Measurements from ENCODE around the gene NOTCH3.

NOTCH3 gene

GRCh38 chr19:15181394-15181793, 19.4 kb downstream of the NOTCH3 start:
- Histone ChIP-seq H3K9ac (ENCODE audit: insufficient read length) (no peak overlapping the region), H3K9me3 (ENCODE audit: low read depth, low read length) (no peaks in the 10 kb centered on the region), H3K27ac (no peak overlapping the region), H3K4me3 (peak overlapping the region; percentile 66), H3K36me3 (ENCODE audit: insufficient read depth, low read length) (peaks cover 56% of the 10 kb centered on the region)
- TF ChIP-seq EZH2 (IDR thresholded peaks at IDR 0.05) (no peak), FOXP2 (optimal IDR thresholded peaks at IDR 0.05; ENCODE audit: control extremely low read depth, extremely low read length, insufficient read depth) (no peak), POLR2AphosphoS5 (IDR thresholded peaks at IDR 0.05; ENCODE audit: borderline replicate concordance, low read depth, low read length) (no peak)
- no peak for DNase-seq (ENCODE audit: low read depth, low spot score)

GRCh38 chr19:15180451-15181390, 20.1 kb downstream of the NOTCH3 start:
- no peak overlapping the region for H3K27ac ChIP-seq
- TF ChIP-seq POLR2AphosphoS5 (IDR thresholded peaks at IDR 0.05; ENCODE audit: borderline replicate concordance, low read depth, low read length) (no peak), EZH2 (IDR thresholded peaks at IDR 0.05) (no peak), FOXP2 (optimal IDR thresholded peaks at IDR 0.05; ENCODE audit: control extremely low read depth, extremely low read length, insufficient read depth) (no peak)
- no peak overlapping the region for H3K9ac ChIP-seq (ENCODE audit: insufficient read length)
- DNase-seq (ENCODE audit: low read depth, low spot score), result no peak
- H3K36me3 ChIP-seq (ENCODE audit: insufficient read depth, low read length), result peaks cover 53% of the 10 kb centered on the region
- peak overlapping the region; percentile 66 for H3K4me3 ChIP-seq
- no peaks in the 10 kb centered on the region for H3K9me3 ChIP-seq (ENCODE audit: low read depth, low read length)

DNA sequence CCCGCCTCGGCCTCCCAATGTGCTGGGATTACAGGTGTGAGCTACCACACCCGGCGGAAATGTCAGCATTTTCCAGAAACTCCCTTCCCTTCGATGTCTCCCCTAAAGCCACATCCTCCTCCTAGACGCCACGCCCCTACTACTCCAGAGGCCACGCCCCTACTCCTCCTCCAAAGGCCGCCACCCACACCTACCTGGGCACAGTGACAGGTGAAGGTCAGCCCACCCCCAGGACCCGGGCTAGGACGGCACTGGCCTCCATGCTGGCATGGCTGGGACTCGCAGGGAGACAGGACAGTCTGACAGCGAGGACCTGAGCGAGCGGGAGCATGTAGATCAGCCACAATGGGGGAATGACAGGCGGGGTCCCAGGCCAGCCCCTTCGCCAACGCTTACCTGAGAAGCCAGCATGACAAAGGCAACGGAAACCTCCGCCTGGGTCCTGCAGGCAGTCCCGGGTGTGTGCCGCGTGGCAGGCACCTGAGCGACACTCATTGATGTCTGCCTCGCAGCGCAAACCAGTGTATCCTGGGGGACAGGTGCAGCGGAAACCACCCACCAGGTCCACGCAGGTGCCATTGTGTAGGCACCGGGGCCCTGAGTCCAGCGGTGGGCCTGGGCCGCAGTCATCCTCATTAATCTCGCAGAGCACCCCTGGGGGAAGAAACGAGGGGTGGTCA, 22.0 kb downstream of the NOTCH3 start:
- no peak for DNase-seq (ENCODE audit: low read depth, low spot score)
- TF ChIP-seq FOXP2 (optimal IDR thresholded peaks at IDR 0.05; ENCODE audit: control extremely low read depth, extremely low read length, insufficient read depth), result no peak
- no peak for TF ChIP-seq POLR2AphosphoS5 (IDR thresholded peaks at IDR 0.05; ENCODE audit: borderline replicate concordance, low read depth, low read length)
- TF ChIP-seq EZH2 (IDR thresholded peaks at IDR 0.05), result no peak
- H3K36me3 ChIP-seq (ENCODE audit: insufficient read depth, low read length), result peaks cover 59% of the 10 kb centered on the region
- no peak overlapping the region for H3K4me3 ChIP-seq
- no peak overlapping the region for H3K9ac ChIP-seq (ENCODE audit: insufficient read length)
- no peak overlapping the region for H3K27ac ChIP-seq
- no peaks in the 10 kb centered on the region for H3K9me3 ChIP-seq (ENCODE audit: low read depth, low read length)

DNA sequence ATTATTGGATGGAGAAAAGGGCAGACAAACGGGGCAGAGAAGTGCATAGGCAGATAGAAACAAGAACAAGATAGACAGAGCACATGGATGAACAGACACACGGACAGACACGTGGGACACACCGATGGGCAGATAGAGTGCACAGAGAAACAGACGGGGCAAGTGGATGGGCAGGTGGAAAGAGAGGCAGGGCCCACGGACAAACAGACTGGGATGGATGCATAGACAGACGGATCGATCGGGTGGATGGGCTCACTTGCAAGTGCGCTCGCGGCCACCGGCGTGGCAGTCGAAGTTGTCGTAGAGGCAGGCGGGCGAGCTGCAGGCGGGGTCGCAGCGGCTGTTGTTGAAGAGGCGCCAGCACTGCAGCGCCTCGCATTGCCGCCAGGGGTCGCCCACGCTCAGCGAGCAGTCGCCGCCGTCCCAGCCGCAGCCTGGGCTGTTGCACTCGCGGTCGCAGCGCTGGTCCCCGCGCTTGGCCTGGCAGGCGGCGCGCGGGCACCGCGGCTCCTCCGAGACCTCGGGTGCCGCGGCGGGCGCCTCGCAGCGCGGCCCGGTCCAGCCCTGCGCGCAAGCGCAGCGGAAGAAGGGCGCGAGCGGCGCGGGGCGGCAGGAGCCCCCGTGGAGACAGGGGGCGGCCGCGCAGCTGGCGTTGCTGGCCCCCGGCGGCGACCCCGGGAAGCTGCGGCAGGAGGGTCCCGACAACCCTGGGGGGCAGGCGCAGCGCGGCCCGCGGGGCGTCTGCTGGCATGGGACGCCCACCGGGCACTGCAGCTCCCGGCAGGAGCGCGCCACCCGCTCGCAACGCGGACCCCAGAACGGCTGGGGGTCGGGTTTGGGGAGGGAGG, 23.3 kb downstream of the NOTCH3 start:
- peaks cover 58% of the 10 kb centered on the region for H3K36me3 ChIP-seq (ENCODE audit: insufficient read depth, low read length)
- peak; percentile 78 for TF ChIP-seq FOXP2 (optimal IDR thresholded peaks at IDR 0.05; ENCODE audit: control extremely low read depth, extremely low read length, insufficient read depth)
- no peak for TF ChIP-seq POLR2AphosphoS5 (IDR thresholded peaks at IDR 0.05; ENCODE audit: borderline replicate concordance, low read depth, low read length)
- H3K9ac ChIP-seq (ENCODE audit: insufficient read length), result no peak overlapping the region
- no peak overlapping the region for H3K4me3 ChIP-seq
- no peak for DNase-seq (ENCODE audit: low read depth, low spot score)
- H3K27ac ChIP-seq, result no peak overlapping the region
- no peaks in the 10 kb centered on the region for H3K9me3 ChIP-seq (ENCODE audit: low read depth, low read length)

DNA sequence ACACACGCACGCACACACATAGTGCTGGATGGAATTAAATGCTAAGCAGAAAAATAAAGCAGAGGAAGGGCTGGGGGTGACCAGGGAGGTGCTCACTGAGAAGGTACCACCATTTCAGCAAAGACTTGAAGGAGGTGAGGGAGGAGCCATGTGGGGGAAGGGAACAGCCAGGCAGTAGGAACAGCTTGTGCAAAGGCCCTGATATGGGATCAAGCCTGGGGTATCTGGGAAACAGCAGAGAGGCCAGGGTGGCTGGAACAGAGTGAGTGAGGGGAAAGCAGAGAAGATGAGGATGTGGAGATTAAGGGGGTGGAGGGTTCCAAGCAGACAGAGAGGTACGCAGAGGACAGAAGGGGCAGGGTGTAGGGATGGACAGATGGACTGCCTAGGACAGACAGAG, 25.2 kb downstream of the NOTCH3 start:
- H3K36me3 ChIP-seq (ENCODE audit: insufficient read depth, low read length), result peaks cover 59% of the 10 kb centered on the region
- H3K4me3 ChIP-seq, result no peak overlapping the region
- no peak overlapping the region for H3K27ac ChIP-seq
- H3K9me3 ChIP-seq (ENCODE audit: low read depth, low read length), result no peaks in the 10 kb centered on the region
- no peak for DNase-seq (ENCODE audit: low read depth, low spot score)
- H3K9ac ChIP-seq (ENCODE audit: insufficient read length), result no peak overlapping the region
- TF ChIP-seq FOXP2 (optimal IDR thresholded peaks at IDR 0.05; ENCODE audit: control extremely low read depth, extremely low read length, insufficient read depth), result no peak
- TF ChIP-seq POLR2AphosphoS5 (IDR thresholded peaks at IDR 0.05; ENCODE audit: borderline replicate concordance, low read depth, low read length), result no peak
- no peak for TF ChIP-seq EZH2 (IDR thresholded peaks at IDR 0.05)

GRCh38 chr19:15173746-15174404, 26.9 kb downstream of the NOTCH3 start:
- H3K9ac ChIP-seq (ENCODE audit: insufficient read length), result no peak overlapping the region
- peaks cover 61% of the 10 kb centered on the region for H3K36me3 ChIP-seq (ENCODE audit: insufficient read depth, low read length)
- no peak overlapping the region for H3K4me3 ChIP-seq
- no peaks in the 10 kb centered on the region for H3K9me3 ChIP-seq (ENCODE audit: low read depth, low read length)
- DNase-seq (ENCODE audit: low read depth, low spot score), result no peak
- no peak for TF ChIP-seq FOXP2 (optimal IDR thresholded peaks at IDR 0.05; ENCODE audit: control extremely low read depth, extremely low read length, insufficient read depth)
- TF ChIP-seq POLR2AphosphoS5 (IDR thresholded peaks at IDR 0.05; ENCODE audit: borderline replicate concordance, low read depth, low read length), result no peak
- no peak for TF ChIP-seq EZH2 (IDR thresholded peaks at IDR 0.05)
- H3K27ac ChIP-seq, result no peak overlapping the region

- Histone ChIP-seq H3K27ac (no peak overlapping the region), H3K9ac (ENCODE audit: insufficient read length) (no peak overlapping the region), H3K4me3 (no peak overlapping the region), H3K9me3 (ENCODE audit: low read depth, low read length) (no peaks in the 10 kb centered on the region), H3K36me3 (ENCODE audit: insufficient read depth, low read length) (peaks cover 76% of the 10 kb centered on the region)
- TF ChIP-seq EZH2 (IDR thresholded peaks at IDR 0.05) (no peak), POLR2AphosphoS5 (IDR thresholded peaks at IDR 0.05; ENCODE audit: borderline replicate concordance, low read depth, low read length) (no peak), FOXP2 (optimal IDR thresholded peaks at IDR 0.05; ENCODE audit: control extremely low read depth, extremely low read length, insufficient read depth) (no peak)
- DNase-seq (ENCODE audit: low read depth, low spot score), result no peak
These were observed 30.4 kb downstream of the NOTCH3 start for GRCh38 chr19:15170345-15170744.

Data from SK-N-MC (cell line).